Trophoblast cell (in vitro differentiated cells and primary cell): ENCODE measurements around the gene IFTAP.

Experiments used
- DNase-seq, 2 donors: peaks; one replicate each; pipeline ENCODE4 v3.0.0-alpha.2; 2016
- H2AFZ ChIP-seq: 2 replicates; pipeline ENCODE4 v1.6.1; 2013; ENCODE audit warnings: low read length, moderate library complexity, mild to moderate bottlenecking; ENCODE audit not compliant: insufficient read depth, poor library complexity
- H2AK5ac ChIP-seq: 2 replicates; pipeline ENCODE4 v1.6.1; 2013; ENCODE audit warnings: mild to moderate bottlenecking, low read length
- H2BK120ac ChIP-seq: 2 replicates; pipeline ENCODE4 v1.6.1; 2013; ENCODE audit warnings: low read length, mild to moderate bottlenecking, moderate library complexity; ENCODE audit not compliant: insufficient read depth, poor library complexity
- H2BK12ac ChIP-seq: 2 replicates; pipeline ENCODE4 v1.6.1; 2013; ENCODE audit warnings: mild to moderate bottlenecking, low read length, moderate library complexity
- H2BK5ac ChIP-seq: 2 replicates; pipeline ENCODE4 v1.6.1; 2013; ENCODE audit warnings: low read length, low read depth, moderate library complexity, mild to moderate bottlenecking; ENCODE audit not compliant: poor library complexity
- H3K14ac ChIP-seq: 2 replicates; pipeline ENCODE4 v1.6.1; 2013; ENCODE audit warnings: mild to moderate bottlenecking, low read length
- H3K18ac ChIP-seq: 2 replicates; pipeline ENCODE4 v1.6.1; 2013; ENCODE audit warnings: mild to moderate bottlenecking, low read length
- H3K23ac ChIP-seq: 2 replicates; pipeline ENCODE4 v1.6.1; 2013; ENCODE audit warnings: low read length
- H3K27ac ChIP-seq: 2 replicates; pipeline ENCODE4 v1.5.1; 2013; ENCODE audit warnings: low read depth, mild to moderate bottlenecking, inconsistent platforms, low read length, moderate library complexity
- H3K27me3 ChIP-seq: 2 replicates; pipeline ENCODE4 v1.6.1; 2013; ENCODE audit warnings: inconsistent platforms, mild to moderate bottlenecking, low read length, moderate library complexity; ENCODE audit not compliant: insufficient read depth
- H3K36me3 ChIP-seq, 2 experiments: 1 replicate in 1 of 2; 2 replicates in 1 of 2; pipeline ENCODE4 v1.6.1; 2013; ENCODE audit warnings: low read length in 2 of 2, mild to moderate bottlenecking in 2 of 2, moderate library complexity in 1 of 2; ENCODE audit not compliant: insufficient read depth in 2 of 2, control insufficient read depth in 1 of 2
- H3K4ac ChIP-seq: 2 replicates; pipeline ENCODE4 v1.6.1; 2013; ENCODE audit warnings: low read depth, mild to moderate bottlenecking, low read length, moderate library complexity
- H3K4me1 ChIP-seq, 2 experiments: 1 replicate in 1 of 2; 2 replicates in 1 of 2; pipeline ENCODE4 v1.6.1; 2013; ENCODE audit warnings: low read length in 2 of 2, mild to moderate bottlenecking in 2 of 2, moderate library complexity in 1 of 2; ENCODE audit not compliant: insufficient read depth in 2 of 2, control insufficient read depth in 1 of 2
- H3K4me2 ChIP-seq: 2 replicates; pipeline ENCODE4 v1.6.1; 2013; ENCODE audit warnings: inconsistent platforms, mild to moderate bottlenecking, low read length, moderate library complexity
- H3K4me3 ChIP-seq: 2 replicates; pipeline ENCODE4 v1.5.1; 2013; ENCODE audit warnings: mild to moderate bottlenecking, low read depth, low read length, inconsistent platforms
- H3K79me1 ChIP-seq: one replicate; pipeline ENCODE4 v1.6.1; 2013; ENCODE audit warnings: low read length
- H3K79me2 ChIP-seq: 2 replicates; pipeline ENCODE4 v1.6.1; 2013; ENCODE audit warnings: low read length, mild to moderate bottlenecking; ENCODE audit not compliant: control insufficient read depth, insufficient read depth, poor library complexity
- H3K9ac ChIP-seq: 2 replicates; pipeline ENCODE4 v1.6.1; 2013; ENCODE audit warnings: mild to moderate bottlenecking, low read length
- H3K9me3 ChIP-seq: 2 replicates; pipeline ENCODE4 v1.6.1; 2013; ENCODE audit warnings: low read depth, mild to moderate bottlenecking, control low read depth, inconsistent platforms, low read length; ENCODE audit not compliant: insufficient read depth
- H4K12ac ChIP-seq: 2 replicates; pipeline ENCODE4 v1.6.1; 2013; ENCODE audit warnings: low read depth, mild to moderate bottlenecking, low read length, moderate library complexity
- H4K8ac ChIP-seq: 2 replicates; pipeline ENCODE4 v1.6.1; 2013; ENCODE audit warnings: low read depth, mild to moderate bottlenecking, low read length, moderate library complexity
- H4K91ac ChIP-seq: one replicate; pipeline ENCODE4 v1.6.1; 2013; ENCODE audit warnings: low read depth, mild to moderate bottlenecking, low read length, moderate library complexity
- WGBS: extraction: QIAGEN DNeasy Blood & Tissue Kit; methylation state at CpG from one replicate; pipeline ENCODE4 v1.1.7; 2013; ENCODE audit warnings: missing lambda C conversion rate; ENCODE audit not compliant: insufficient read length, insufficient coverage; ENCODE audit errors: extremely low coverage; 5-methylcytosine and 5-hydroxymethylcytosine counted together

The IFTAP gene

DNA sequence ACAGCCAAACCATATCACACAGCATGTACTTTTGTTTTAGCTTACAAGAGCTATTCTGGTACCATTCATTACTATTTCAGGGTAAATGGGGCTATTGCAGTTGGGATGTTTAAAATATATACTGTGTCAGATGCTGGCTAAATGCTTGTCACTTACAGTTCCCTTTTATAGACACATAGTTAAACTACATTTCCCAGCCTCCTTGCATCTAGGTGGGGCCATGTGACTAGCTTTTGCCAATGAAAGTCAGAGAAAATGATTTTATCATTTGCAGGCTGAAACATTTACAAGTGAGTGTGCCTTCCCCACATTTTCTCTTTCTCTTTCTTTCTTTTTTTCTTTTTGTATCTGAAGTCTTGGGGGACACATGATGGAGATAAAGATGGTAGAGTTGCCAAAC, 7.8 kb upstream of the IFTAP start:
- no peak for DNase-seq
- Histone ChIP-seq H3K18ac (no peak overlapping the region), H3K79me2 (no peaks in the 10 kb centered on the region), H3K23ac (no peak overlapping the region), H3K4ac (no peak overlapping the region), H3K79me1 (no peaks in the 10 kb centered on the region), H2AFZ (no peak overlapping the region), H3K4me2 (no peak overlapping the region), H3K4me1 (no peaks in the 10 kb centered on the region), H3K27ac (no peak overlapping the region), H4K12ac (no peak overlapping the region), H3K9ac (no peak overlapping the region), H2BK5ac (no peak overlapping the region), H3K27me3 (no peaks in the 10 kb centered on the region), H4K8ac (no peak overlapping the region), H2AK5ac (no peak overlapping the region), H3K4me3 (no peak overlapping the region), H3K9me3 (no peaks in the 10 kb centered on the region), H3K36me3 (no peaks in the 10 kb centered on the region), H3K14ac (no peak overlapping the region), H2BK12ac (no peak overlapping the region), H4K91ac (no peak overlapping the region), H2BK120ac (no peak overlapping the region)

DNA sequence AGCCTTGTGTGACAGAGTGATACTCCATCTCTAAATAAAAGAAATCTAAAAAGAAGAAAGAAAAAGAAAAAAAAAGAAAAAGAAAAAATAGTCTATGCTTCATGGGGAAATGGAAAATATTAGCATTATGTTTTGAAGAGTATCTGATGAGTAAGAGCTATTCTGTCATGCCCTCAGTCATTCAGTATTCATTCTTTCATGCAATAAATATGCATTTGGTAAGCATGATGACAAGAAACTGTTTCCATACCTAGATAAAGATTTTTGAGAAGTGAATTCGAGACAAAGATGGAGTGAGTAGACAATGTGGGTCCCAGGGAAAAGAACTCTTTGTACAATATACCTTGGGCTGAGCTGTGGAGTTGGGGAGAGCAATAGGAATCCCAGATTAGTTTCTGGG, 6.2 kb upstream of the IFTAP start:
- Histone ChIP-seq H3K4ac (no peak overlapping the region), H3K4me1 (no peaks in the 10 kb centered on the region), H3K4me2 (no peak overlapping the region), H3K36me3 (no peaks in the 10 kb centered on the region), H2BK12ac (no peak overlapping the region), H3K9ac (no peak overlapping the region), H3K4me3 (no peak overlapping the region), H2BK5ac (no peak overlapping the region), H2BK120ac (no peak overlapping the region), H4K12ac (no peak overlapping the region), H3K18ac (no peak overlapping the region), H4K91ac (no peak overlapping the region), H2AK5ac (no peak overlapping the region), H4K8ac (no peak overlapping the region), H3K79me2 (no peaks in the 10 kb centered on the region), H2AFZ (no peak overlapping the region), H3K23ac (no peak overlapping the region), H3K14ac (no peak overlapping the region), H3K9me3 (no peaks in the 10 kb centered on the region), H3K27me3 (no peaks in the 10 kb centered on the region), H3K27ac (no peak overlapping the region), H3K79me1 (no peaks in the 10 kb centered on the region)
- no CpG with 5 or more reads among the region's 1 CpG for WGBS
- no peak for DNase-seq

DNA sequence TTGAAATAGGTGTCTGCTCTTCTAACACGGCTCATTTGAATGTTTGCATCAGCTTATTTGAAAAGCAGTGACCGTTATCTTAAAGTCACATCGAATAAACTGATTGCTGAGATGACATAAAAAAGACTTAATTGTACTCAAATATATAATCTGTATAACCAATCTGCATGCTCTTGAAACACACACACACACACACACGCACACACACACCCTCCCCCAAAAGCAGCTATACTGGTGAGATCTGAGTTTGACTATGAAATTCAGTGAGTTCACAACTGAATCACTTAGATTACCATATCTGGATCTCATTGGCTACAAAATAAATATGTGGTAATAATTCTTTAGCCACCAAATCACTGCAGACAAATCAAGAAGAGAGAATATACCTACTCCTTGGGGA, 3.8 kb upstream of the IFTAP start:
- no peak overlapping the region for H4K12ac ChIP-seq
- no peak overlapping the region for H2BK12ac ChIP-seq
- H4K91ac ChIP-seq, result no peak overlapping the region
- H3K27ac ChIP-seq, result no peak overlapping the region
- DNase-seq, result no peak
- no peak overlapping the region for H4K8ac ChIP-seq
- no peaks in the 10 kb centered on the region for H3K36me3 ChIP-seq
- no peaks in the 10 kb centered on the region for H3K79me1 ChIP-seq
- H3K18ac ChIP-seq, result no peak overlapping the region
- no peak overlapping the region for H2AK5ac ChIP-seq
- H3K9me3 ChIP-seq, result no peaks in the 10 kb centered on the region
- H3K4me3 ChIP-seq, result no peak overlapping the region
- H3K23ac ChIP-seq, result no peak overlapping the region
- H3K9ac ChIP-seq, result no peak overlapping the region
- no peak overlapping the region for H2AFZ ChIP-seq
- H3K4ac ChIP-seq, result no peak overlapping the region
- no peaks in the 10 kb centered on the region for H3K4me1 ChIP-seq
- H3K14ac ChIP-seq, result no peak overlapping the region
- no CpG with 5 or more reads among the region's 4 CpGs for WGBS
- no peaks in the 10 kb centered on the region for H3K27me3 ChIP-seq
- H2BK120ac ChIP-seq, result no peak overlapping the region
- H3K79me2 ChIP-seq, result peaks cover 2% of the 10 kb centered on the region
- H3K4me2 ChIP-seq, result no peak overlapping the region
- no peak overlapping the region for H2BK5ac ChIP-seq

DNA sequence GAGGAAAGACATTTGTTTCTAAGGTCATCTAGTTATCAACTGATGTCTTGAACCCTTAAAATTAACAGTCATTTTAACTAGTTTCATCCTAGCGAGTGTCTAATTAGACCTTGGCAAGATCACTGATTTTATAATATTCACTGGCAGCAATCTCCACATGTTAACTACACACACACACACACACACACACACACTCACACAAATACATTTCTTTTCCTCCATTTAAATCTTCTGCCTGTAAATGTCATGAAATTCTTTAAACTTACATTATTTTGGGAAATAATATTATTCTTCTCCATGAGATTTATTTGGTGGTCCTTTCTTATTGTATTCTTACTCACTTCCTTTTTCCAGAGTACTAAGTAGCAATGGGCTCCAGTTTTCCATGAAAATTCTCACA, 2.9 kb upstream of the IFTAP start:
- no CpG with 5 or more reads among the region's 1 CpG for WGBS

DNA sequence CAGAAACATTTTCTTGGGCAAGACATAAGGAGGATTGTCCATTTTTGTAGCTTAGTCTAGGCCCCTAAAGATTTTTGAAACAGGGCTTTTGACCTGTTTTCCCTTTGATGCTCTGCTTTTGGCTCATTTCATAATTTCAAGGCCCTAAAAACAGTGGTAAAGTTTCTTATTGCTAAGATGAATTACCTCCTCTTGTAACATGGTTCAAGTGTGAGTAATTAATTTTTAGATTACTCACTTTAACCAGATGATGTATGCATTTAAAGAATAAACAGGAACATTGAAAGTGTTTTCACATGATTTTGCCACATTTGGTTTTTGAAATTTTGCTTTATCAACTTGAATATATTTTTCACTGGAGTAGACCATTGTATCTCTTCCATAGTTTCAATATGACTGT, 2.6 kb downstream of the IFTAP start:
- Histone ChIP-seq H3K18ac (no peak overlapping the region), H3K9ac (no peak overlapping the region), H3K4me2 (no peak overlapping the region), H3K23ac (no peak overlapping the region), H2BK120ac (no peak overlapping the region), H4K91ac (no peak overlapping the region), H3K4me3 (no peak overlapping the region), H4K12ac (no peak overlapping the region), H2AK5ac (no peak overlapping the region), H3K79me2 (peaks cover 2% of the 10 kb centered on the region), H2BK5ac (no peak overlapping the region), H3K36me3 (no peaks in the 10 kb centered on the region), H3K9me3 (peaks cover 1% of the 10 kb centered on the region), H2BK12ac (no peak overlapping the region), H2AFZ (no peak overlapping the region), H3K27me3 (no peaks in the 10 kb centered on the region), H4K8ac (no peak overlapping the region), H3K4ac (no peak overlapping the region), H3K4me1 (no peaks in the 10 kb centered on the region), H3K27ac (no peak overlapping the region), H3K79me1 (no peaks in the 10 kb centered on the region), H3K14ac (no peak overlapping the region)
- no peak for DNase-seq

More for the DNA sequence above, 2.9 kb upstream of the IFTAP start:
- H3K9ac ChIP-seq, result no peak overlapping the region
- H4K91ac ChIP-seq, result no peak overlapping the region
- H3K27me3 ChIP-seq, result no peaks in the 10 kb centered on the region
- H2BK5ac ChIP-seq, result no peak overlapping the region
- H3K4me3 ChIP-seq, result no peak overlapping the region
- no peaks in the 10 kb centered on the region for H3K36me3 ChIP-seq
- H3K4ac ChIP-seq, result no peak overlapping the region
- H4K12ac ChIP-seq, result no peak overlapping the region
- H3K27ac ChIP-seq, result no peak overlapping the region
- no peak overlapping the region for H3K4me2 ChIP-seq
- no peak overlapping the region for H3K14ac ChIP-seq
- no peaks in the 10 kb centered on the region for H3K79me1 ChIP-seq
- no peak overlapping the region for H4K8ac ChIP-seq
- H2AFZ ChIP-seq, result no peak overlapping the region
- H2BK12ac ChIP-seq, result no peak overlapping the region
- no peaks in the 10 kb centered on the region for H3K9me3 ChIP-seq
- H3K23ac ChIP-seq, result no peak overlapping the region
- peaks cover 2% of the 10 kb centered on the region for H3K79me2 ChIP-seq
- no peak overlapping the region for H3K18ac ChIP-seq
- H2BK120ac ChIP-seq, result no peak overlapping the region
- H2AK5ac ChIP-seq, result no peak overlapping the region
- no peaks in the 10 kb centered on the region for H3K4me1 ChIP-seq
- DNase-seq, result no peak
